HepG2 (cell line): Measurements from ENCODE around the gene RSPRY1. TPM values are rescaled to one million over a fixed set of nuclear protein-coding genes. Genes with fewer than 3 reads are reported as not detected.

ENCODE experiments used
- ARNT2 ChIP-seq: sonication (generic); formaldehyde crosslinking; IDR thresholded peaks from 2 replicates; pipeline ENCODE4 v1.8.0; 2022; ENCODE audit warnings: mild to moderate bottlenecking, low read depth, missing genetic modification reagents, moderate library complexity
- DR1 ChIP-seq: sonication (generic); formaldehyde crosslinking; IDR thresholded peaks from 2 replicates; pipeline ENCODE4 v1.8.0; 2021; ENCODE audit warnings: mild to moderate bottlenecking, missing genetic modification reagents, inconsistent platforms
- FOSL1 ChIP-seq: sonication (generic); formaldehyde crosslinking; IDR thresholded peaks from 2 replicates; pipeline ENCODE4 v1.9.0; 2021; ENCODE audit warnings: missing genetic modification reagents, borderline replicate concordance
- MAFK ChIP-seq, 2 experiments: IDR thresholded peaks in 1 of 2; conservative IDR thresholded peaks in 1 of 2; 2 replicates each; pipeline ENCODE4 v1.6.1; 2011; ENCODE audit warnings: improper control_type of control experiment in 2 of 2, low read length in 2 of 2
- TBP ChIP-seq: sonication (generic); formaldehyde crosslinking; IDR thresholded peaks from 2 replicates; pipeline ENCODE4 v1.5.0; 2020; ENCODE audit warnings: missing genetic modification reagents
- TCF7 ChIP-seq: sonication (generic); IDR thresholded peaks from 2 replicates; pipeline ENCODE4 v1.6.1; 2016; ENCODE audit warnings: antibody characterized with exemption, low read depth
- ZBTB7B ChIP-seq: sonication (generic); formaldehyde crosslinking; IDR thresholded peaks from 2 replicates; pipeline ENCODE4 v1.4.0; 2020; ENCODE audit warnings: missing genetic modification reagents
- ZNF605 ChIP-seq: sonication (generic); formaldehyde crosslinking; IDR thresholded peaks from 2 replicates; pipeline ENCODE4 v1.8.0; 2022; ENCODE audit warnings: mild to moderate bottlenecking, missing genetic modification reagents
- ZNF672 ChIP-seq: sonication (generic); formaldehyde crosslinking; IDR thresholded peaks from 2 replicates; pipeline ENCODE4 v1.8.1; 2022; ENCODE audit warnings: missing genetic modification reagents
- ZSCAN29 ChIP-seq: sonication (generic); formaldehyde crosslinking; conservative IDR thresholded peaks from 2 replicates; pipeline ENCODE4 v1.4.0; 2020; ENCODE audit warnings: mild to moderate bottlenecking, missing genetic modification reagents
- polyA plus RNA-seq, 8 experiments: library from polyadenylated mRNA; depleted of rRNA in 3 of 8; stranded (reverse) in 7 of 8; unstranded in 1 of 8; fragments of >200 nt; fragmentation: Illumina TruSeq in 4 of 8; extraction: Trizol in 4 of 8; gene quantifications; 2 replicates each; pipeline versions ENCODE4 v1.2.1 to v1.2.3, GENCODE V29; 2011 to 2016; ENCODE audit warnings: low read depth in 4 of 8, missing spikeins in 1 of 8, mixed read lengths in 1 of 8; ENCODE audit not compliant: insufficient read depth in 1 of 8
- total RNA-seq, 5 experiments: library from RNA; depleted of rRNA; stranded (reverse); fragments of >200 nt; fragmentation: Illumina TruSeq; extraction: Trizol; gene quantifications; 2 replicates each; pipeline ENCODE4 v1.2.3, GENCODE V29; 2016; ENCODE audit warnings: low read depth in 1 of 5
- TF ChIP-seq, protein P1 (sequence below): sonication (generic); formaldehyde crosslinking; IDR thresholded peaks from 2 replicates; pipeline ENCODE4 v1.4.0; 2020; ENCODE audit warnings: missing genetic modification reagents, borderline replicate concordance
- TF ChIP-seq, protein P2 (sequence below): sonication (generic); formaldehyde crosslinking; IDR thresholded peaks from 2 replicates; pipeline ENCODE4 v1.4.0; 2020; ENCODE audit warnings: missing genetic modification reagents
- TF ChIP-seq, protein P3 (sequence below): sonication (generic); formaldehyde crosslinking; IDR thresholded peaks from 2 replicates; pipeline ENCODE4 v1.9.0; 2021; ENCODE audit warnings: missing genetic modification reagents, borderline replicate concordance
- TF ChIP-seq, protein P4 (sequence below): sonication (generic); formaldehyde crosslinking; IDR thresholded peaks from 2 replicates; pipeline ENCODE4 v1.8.1; 2023; ENCODE audit warnings: mild to moderate bottlenecking, missing genetic modification reagents, borderline replicate concordance
- TF ChIP-seq, protein P5 (sequence below): sonication (generic); formaldehyde crosslinking; IDR thresholded peaks from 2 replicates; pipeline ENCODE4 v1.4.0; 2020; ENCODE audit warnings: missing genetic modification reagents, mild to moderate bottlenecking, borderline replicate concordance
- TF ChIP-seq, protein P6 (sequence below): IDR thresholded peaks from 2 replicates; pipeline ENCODE4 v1.6.1; 2016; ENCODE audit warnings: missing compliant biosample characterization, missing genetic modification reagents, borderline replicate concordance

RSPRY1 gene
- total and polyA plus RNA-seq, 2 of the 13 experiments (the other 11 are each of a cell fraction or from before 2014, with no cell fraction given): 53.4 to 61.0 TPM

DNA sequence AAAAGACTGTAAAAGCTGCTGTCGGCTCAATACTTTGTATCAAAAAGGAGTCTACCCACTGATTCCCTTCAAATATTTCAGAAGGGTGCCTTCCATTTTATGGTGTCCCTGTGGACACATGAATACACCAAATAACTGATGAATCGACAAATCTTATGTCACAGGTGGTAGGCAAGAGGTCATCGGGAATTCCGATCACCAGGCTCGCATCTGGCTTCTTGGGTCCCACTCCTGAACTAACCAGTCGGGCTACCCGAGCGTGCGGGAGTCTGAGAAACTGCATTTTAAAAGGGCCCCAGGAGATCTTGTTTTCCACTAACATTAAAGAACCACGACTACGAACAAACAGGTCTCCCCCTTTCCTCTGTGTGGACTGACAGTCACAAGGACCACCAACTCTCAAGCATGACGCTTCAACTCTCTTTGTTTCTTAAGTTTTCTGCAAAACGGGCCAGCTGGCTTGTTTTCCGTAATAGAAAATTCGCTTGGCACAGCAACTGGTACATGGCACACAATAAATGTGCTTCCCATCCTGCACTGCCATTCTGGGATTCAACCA is 1.2 kb upstream of the RSPRY1 start (continued):
- TF ChIP-seq ARNT2 (CRISPR knock-in tag) (no peak), ZNF605 (CRISPR knock-in tag) (no peak), TCF7 (no peak), DR1 (CRISPR knock-in tag) (peak; percentile 12; the same call in 1 of the 2 replicates), ZSCAN29 (CRISPR knock-in tag) (0 out of 2 replicates have a peak, but pooled peaks have one; percentile 14), ZBTB7B (CRISPR knock-in tag) (no peak), ZNF672 (CRISPR knock-in tag) (no peak), TBP (CRISPR knock-in tag) (no peak), FOSL1 (CRISPR knock-in tag) (peak; percentile 16; the same call in 1 of the 2 replicates), MAFK (conservative IDR thresholded peaks at IDR 0.05 in 1 of 2, IDR thresholded peaks at IDR 0.05 in 1 of 2; ENCODE audit: low read length in 2 of 2) (peak; percentile 95 to 98)
- TF ChIP-seq, protein P1, sequence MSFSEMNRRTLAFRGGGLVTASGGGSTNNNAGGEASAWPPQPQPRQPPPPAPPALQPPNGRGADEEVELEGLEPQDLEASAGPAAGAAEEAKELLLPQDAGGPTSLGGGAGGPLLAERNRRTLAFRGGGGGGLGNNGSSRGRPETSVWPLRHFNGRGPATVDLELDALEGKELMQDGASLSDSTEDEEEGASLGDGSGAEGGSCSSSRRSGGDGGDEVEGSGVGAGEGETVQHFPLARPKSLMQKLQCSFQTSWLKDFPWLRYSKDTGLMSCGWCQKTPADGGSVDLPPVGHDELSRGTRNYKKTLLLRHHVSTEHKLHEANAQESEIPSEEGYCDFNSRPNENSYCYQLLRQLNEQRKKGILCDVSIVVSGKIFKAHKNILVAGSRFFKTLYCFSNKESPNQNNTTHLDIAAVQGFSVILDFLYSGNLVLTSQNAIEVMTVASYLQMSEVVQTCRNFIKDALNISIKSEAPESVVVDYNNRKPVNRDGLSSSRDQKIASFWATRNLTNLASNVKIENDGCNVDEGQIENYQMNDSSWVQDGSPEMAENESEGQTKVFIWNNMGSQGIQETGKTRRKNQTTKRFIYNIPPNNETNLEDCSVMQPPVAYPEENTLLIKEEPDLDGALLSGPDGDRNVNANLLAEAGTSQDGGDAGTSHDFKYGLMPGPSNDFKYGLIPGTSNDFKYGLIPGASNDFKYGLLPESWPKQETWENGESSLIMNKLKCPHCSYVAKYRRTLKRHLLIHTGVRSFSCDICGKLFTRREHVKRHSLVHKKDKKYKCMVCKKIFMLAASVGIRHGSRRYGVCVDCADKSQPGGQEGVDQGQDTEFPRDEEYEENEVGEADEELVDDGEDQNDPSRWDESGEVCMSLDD (CRISPR knock-in tag): no peak
- TF ChIP-seq, protein P2, sequence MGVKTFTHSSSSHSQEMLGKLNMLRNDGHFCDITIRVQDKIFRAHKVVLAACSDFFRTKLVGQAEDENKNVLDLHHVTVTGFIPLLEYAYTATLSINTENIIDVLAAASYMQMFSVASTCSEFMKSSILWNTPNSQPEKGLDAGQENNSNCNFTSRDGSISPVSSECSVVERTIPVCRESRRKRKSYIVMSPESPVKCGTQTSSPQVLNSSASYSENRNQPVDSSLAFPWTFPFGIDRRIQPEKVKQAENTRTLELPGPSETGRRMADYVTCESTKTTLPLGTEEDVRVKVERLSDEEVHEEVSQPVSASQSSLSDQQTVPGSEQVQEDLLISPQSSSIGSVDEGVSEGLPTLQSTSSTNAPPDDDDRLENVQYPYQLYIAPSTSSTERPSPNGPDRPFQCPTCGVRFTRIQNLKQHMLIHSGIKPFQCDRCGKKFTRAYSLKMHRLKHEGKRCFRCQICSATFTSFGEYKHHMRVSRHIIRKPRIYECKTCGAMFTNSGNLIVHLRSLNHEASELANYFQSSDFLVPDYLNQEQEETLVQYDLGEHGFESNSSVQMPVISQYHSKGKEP (CRISPR knock-in tag): no peak
- TF ChIP-seq, protein P3, sequence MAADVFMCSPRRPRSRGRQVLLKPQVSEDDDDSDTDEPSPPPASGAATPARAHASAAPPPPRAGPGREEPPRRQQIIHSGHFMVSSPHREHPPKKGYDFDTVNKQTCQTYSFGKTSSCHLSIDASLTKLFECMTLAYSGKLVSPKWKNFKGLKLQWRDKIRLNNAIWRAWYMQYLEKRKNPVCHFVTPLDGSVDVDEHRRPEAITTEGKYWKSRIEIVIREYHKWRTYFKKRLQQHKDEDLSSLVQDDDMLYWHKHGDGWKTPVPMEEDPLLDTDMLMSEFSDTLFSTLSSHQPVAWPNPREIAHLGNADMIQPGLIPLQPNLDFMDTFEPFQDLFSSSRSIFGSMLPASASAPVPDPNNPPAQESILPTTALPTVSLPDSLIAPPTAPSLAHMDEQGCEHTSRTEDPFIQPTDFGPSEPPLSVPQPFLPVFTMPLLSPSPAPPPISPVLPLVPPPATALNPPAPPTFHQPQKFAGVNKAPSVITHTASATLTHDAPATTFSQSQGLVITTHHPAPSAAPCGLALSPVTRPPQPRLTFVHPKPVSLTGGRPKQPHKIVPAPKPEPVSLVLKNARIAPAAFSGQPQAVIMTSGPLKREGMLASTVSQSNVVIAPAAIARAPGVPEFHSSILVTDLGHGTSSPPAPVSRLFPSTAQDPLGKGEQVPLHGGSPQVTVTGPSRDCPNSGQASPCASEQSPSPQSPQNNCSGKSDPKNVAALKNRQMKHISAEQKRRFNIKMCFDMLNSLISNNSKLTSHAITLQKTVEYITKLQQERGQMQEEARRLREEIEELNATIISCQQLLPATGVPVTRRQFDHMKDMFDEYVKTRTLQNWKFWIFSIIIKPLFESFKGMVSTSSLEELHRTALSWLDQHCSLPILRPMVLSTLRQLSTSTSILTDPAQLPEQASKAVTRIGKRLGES: no peak
- TF ChIP-seq, protein P4, sequence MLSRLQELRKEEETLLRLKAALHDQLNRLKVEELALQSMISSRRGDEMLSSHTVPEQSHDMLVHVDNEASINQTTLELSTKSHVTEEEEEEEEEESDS (CRISPR knock-in tag): no peak
- TF ChIP-seq, protein P5, sequence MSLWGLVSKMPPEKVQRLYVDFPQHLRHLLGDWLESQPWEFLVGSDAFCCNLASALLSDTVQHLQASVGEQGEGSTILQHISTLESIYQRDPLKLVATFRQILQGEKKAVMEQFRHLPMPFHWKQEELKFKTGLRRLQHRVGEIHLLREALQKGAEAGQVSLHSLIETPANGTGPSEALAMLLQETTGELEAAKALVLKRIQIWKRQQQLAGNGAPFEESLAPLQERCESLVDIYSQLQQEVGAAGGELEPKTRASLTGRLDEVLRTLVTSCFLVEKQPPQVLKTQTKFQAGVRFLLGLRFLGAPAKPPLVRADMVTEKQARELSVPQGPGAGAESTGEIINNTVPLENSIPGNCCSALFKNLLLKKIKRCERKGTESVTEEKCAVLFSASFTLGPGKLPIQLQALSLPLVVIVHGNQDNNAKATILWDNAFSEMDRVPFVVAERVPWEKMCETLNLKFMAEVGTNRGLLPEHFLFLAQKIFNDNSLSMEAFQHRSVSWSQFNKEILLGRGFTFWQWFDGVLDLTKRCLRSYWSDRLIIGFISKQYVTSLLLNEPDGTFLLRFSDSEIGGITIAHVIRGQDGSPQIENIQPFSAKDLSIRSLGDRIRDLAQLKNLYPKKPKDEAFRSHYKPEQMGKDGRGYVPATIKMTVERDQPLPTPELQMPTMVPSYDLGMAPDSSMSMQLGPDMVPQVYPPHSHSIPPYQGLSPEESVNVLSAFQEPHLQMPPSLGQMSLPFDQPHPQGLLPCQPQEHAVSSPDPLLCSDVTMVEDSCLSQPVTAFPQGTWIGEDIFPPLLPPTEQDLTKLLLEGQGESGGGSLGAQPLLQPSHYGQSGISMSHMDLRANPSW (CRISPR knock-in tag): no peak
- TF ChIP-seq, protein P6, sequence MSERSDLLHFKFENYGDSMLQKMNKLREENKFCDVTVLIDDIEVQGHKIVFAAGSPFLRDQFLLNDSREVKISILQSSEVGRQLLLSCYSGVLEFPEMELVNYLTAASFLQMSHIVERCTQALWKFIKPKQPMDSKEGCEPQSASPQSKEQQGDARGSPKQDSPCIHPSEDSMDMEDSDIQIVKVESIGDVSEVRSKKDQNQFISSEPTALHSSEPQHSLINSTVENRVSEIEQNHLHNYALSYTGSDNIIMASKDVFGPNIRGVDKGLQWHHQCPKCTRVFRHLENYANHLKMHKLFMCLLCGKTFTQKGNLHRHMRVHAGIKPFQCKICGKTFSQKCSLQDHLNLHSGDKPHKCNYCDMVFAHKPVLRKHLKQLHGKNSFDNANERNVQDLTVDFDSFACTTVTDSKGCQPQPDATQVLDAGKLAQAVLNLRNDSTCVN (CRISPR knock-in tag): no peak; the same call in 1 of the 2 replicates
